ENCODE measurements around the gene DPCD. TPM values are rescaled to one million over a fixed set of nuclear protein-coding genes. Genes with fewer than 3 reads are reported as not detected.

DPCD gene
- total RNA-seq, 1 experiment from 2014 or later: 12.5 TPM

DNA sequence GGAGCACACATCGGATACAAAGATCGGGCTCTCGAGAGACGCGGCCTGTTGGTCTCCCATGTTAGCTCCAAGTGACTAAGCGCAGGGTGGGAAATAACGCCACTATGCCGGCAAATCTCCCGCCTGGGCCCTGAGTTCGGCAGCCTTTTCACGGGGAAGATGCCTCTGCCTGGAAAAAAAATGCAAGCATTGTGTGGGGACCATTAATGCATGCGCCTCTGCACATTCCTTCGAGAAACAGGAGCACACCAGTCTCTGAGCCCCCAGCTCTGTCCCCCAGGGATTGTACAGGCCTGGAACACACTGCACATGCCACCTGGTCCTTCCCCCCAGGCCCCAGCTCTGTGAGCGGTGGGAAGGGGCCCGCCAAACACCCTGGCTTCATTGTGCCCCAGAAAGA, 62.7 kb downstream of the DPCD start:
- intact Hi-C loops (cut with micrococcal nuclease; ENCODE audit: unreplicated experiment): no loop called here
- CTCF ChIA-PET: no interaction called here
- no peaks in the 10 kb centered on the region for H3K36me3 Mint-ChIP-seq (ENCODE audit: insufficient read depth, unreplicated experiment)
- no peaks in the 10 kb centered on the region for H3K9me3 Mint-ChIP-seq (ENCODE audit: low read depth, unreplicated experiment)
- H3K27me3 Mint-ChIP-seq (ENCODE audit: unreplicated experiment): no peaks in the 10 kb centered on the region
- no peak overlapping the region for H3K27ac Mint-ChIP-seq (ENCODE audit: unreplicated experiment)
- TF ChIP-seq, protein P1, sequence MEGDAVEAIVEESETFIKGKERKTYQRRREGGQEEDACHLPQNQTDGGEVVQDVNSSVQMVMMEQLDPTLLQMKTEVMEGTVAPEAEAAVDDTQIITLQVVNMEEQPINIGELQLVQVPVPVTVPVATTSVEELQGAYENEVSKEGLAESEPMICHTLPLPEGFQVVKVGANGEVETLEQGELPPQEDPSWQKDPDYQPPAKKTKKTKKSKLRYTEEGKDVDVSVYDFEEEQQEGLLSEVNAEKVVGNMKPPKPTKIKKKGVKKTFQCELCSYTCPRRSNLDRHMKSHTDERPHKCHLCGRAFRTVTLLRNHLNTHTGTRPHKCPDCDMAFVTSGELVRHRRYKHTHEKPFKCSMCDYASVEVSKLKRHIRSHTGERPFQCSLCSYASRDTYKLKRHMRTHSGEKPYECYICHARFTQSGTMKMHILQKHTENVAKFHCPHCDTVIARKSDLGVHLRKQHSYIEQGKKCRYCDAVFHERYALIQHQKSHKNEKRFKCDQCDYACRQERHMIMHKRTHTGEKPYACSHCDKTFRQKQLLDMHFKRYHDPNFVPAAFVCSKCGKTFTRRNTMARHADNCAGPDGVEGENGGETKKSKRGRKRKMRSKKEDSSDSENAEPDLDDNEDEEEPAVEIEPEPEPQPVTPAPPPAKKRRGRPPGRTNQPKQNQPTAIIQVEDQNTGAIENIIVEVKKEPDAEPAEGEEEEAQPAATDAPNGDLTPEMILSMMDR (IDR thresholded peaks at IDR 0.05; ENCODE audit: unreplicated experiment): no peak
- H3K4me3 Mint-ChIP-seq (ENCODE audit: low read depth, unreplicated experiment): no peak overlapping the region
- BruUV-seq (replicated peaks): no TSS peak
- H3K4me1 Mint-ChIP-seq (ENCODE audit: low read depth, unreplicated experiment): no peaks in the 10 kb centered on the region
- no peak for DNase-seq

DNA sequence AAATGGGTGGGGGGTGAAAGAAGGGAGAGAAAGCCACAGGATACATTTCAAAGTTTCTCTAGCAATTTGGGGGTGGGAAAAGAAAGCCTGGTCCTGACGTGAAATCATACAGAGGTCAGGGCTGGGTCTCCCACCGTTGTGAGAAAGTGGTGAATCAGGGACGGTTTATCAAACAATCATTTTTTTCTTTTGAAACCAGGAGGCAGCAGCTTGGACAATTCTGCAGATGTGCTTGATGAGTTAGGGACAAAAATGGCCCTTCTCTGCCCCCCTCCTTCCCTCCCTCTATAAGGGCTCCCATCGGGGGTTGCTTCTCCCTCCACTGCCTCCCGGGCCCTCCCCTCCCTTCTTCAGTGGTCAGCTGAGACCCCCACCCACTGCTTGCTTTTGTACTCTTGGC, 63.2 kb downstream of the DPCD start:
- Mint-ChIP-seq H3K9me3 (ENCODE audit: low read depth, unreplicated experiment) (no peaks in the 10 kb centered on the region), H3K4me3 (ENCODE audit: low read depth, unreplicated experiment) (no peak overlapping the region), H3K36me3 (ENCODE audit: insufficient read depth, unreplicated experiment) (no peaks in the 10 kb centered on the region), H3K27ac (ENCODE audit: unreplicated experiment) (no peak overlapping the region), H3K27me3 (ENCODE audit: unreplicated experiment) (no peaks in the 10 kb centered on the region), H3K4me1 (ENCODE audit: low read depth, unreplicated experiment) (no peaks in the 10 kb centered on the region)
- CTCF ChIA-PET: no interaction called here
- intact Hi-C loops (cut with micrococcal nuclease; ENCODE audit: unreplicated experiment): no loop called here
- TF ChIP-seq, protein P1 (IDR thresholded peaks at IDR 0.05; ENCODE audit: unreplicated experiment): no peak
- DNase-seq: no peak
- no TSS peak for BruUV-seq (replicated peaks)

DNA sequence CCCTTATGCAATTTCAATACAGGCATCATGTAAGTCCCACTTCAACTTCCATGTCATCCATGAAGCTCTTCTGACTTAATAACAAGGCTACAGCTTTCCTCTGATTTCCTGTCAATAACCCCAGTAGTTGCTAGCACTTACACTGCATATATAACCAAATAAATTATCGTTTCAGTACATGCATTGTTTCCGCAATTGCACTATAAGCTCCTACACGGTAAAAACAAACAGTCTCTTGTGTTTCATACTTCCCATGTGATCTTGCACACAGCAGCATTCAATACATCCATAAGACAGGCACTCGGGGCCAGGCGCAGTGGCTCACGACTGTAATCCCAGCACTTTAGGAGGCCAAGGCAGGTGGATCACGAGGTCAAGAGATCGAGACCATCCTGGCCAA, 65.4 kb downstream of the DPCD start:
- H3K4me1 Mint-ChIP-seq (ENCODE audit: low read depth, unreplicated experiment): no peaks in the 10 kb centered on the region
- TF ChIP-seq, protein P1 (IDR thresholded peaks at IDR 0.05; ENCODE audit: unreplicated experiment): no peak
- no peak overlapping the region for H3K27ac Mint-ChIP-seq (ENCODE audit: unreplicated experiment)
- no TSS peak for BruUV-seq (replicated peaks)
- no peaks in the 10 kb centered on the region for H3K36me3 Mint-ChIP-seq (ENCODE audit: insufficient read depth, unreplicated experiment)
- CTCF ChIA-PET: no interaction called here
- H3K9me3 Mint-ChIP-seq (ENCODE audit: low read depth, unreplicated experiment): no peaks in the 10 kb centered on the region
- intact Hi-C loops (cut with micrococcal nuclease; ENCODE audit: unreplicated experiment): no loop called here
- no peak overlapping the region for H3K4me3 Mint-ChIP-seq (ENCODE audit: low read depth, unreplicated experiment)
- no peaks in the 10 kb centered on the region for H3K27me3 Mint-ChIP-seq (ENCODE audit: unreplicated experiment)
- DNase-seq: no peak

DNA sequence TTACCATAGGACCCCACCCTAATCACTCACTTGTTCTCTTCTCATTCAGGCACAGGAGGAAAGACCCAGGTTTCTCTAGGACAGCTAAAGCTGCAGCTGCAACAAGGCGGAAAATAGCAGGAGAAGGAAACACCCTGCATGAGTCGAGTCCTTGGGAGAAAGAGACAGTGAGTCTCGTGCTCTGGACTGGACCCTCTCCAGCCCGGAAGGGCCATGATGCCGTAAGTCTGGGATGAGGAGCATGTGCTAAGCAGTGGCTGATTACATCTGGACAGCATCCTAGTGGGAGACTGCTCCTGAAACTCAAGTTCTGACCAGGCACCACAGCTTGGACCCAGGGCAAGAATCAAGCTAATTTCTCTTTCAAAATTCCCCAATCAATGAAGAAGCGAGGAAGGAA, 67.4 kb downstream of the DPCD start:
- TF ChIP-seq, protein P1 (IDR thresholded peaks at IDR 0.05; ENCODE audit: unreplicated experiment): no peak
- no peaks in the 10 kb centered on the region for H3K36me3 Mint-ChIP-seq (ENCODE audit: insufficient read depth, unreplicated experiment)
- no peak overlapping the region for H3K4me3 Mint-ChIP-seq (ENCODE audit: low read depth, unreplicated experiment)
- no TSS peak for BruUV-seq (replicated peaks)
- no peak for DNase-seq
- intact Hi-C loops (cut with micrococcal nuclease; ENCODE audit: unreplicated experiment): no loop called here
- H3K27ac Mint-ChIP-seq (ENCODE audit: unreplicated experiment): no peak overlapping the region
- H3K9me3 Mint-ChIP-seq (ENCODE audit: low read depth, unreplicated experiment): no peaks in the 10 kb centered on the region
- no peaks in the 10 kb centered on the region for H3K4me1 Mint-ChIP-seq (ENCODE audit: low read depth, unreplicated experiment)
- H3K27me3 Mint-ChIP-seq (ENCODE audit: unreplicated experiment): no peaks in the 10 kb centered on the region
- CTCF ChIA-PET: no interaction called here

DNA sequence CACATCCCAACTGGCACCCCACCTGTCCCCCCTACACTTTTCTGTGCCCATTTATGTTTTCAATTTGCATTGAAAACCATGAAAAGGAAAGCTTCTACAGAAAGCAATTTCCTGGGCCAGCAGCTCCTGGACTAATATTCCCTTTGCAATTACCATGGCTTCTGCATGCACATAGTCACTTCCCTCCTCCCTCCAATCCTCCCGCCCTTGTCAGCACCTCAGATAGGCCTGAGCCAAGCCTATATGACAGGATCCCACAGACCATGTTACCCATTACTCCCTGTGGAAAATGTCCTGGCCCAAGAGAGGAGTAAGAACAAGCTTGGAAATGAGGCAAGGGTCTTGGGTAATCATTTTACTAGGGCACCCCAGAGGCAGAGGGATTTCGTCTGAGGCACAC, 68.8 kb downstream of the DPCD start:
- Mint-ChIP-seq H3K4me3 (ENCODE audit: low read depth, unreplicated experiment) (no peak overlapping the region), H3K36me3 (ENCODE audit: insufficient read depth, unreplicated experiment) (no peaks in the 10 kb centered on the region), H3K27ac (ENCODE audit: unreplicated experiment) (no peak overlapping the region), H3K27me3 (ENCODE audit: unreplicated experiment) (no peaks in the 10 kb centered on the region), H3K4me1 (ENCODE audit: low read depth, unreplicated experiment) (no peaks in the 10 kb centered on the region), H3K9me3 (ENCODE audit: low read depth, unreplicated experiment) (no peaks in the 10 kb centered on the region)
- BruUV-seq (replicated peaks): no TSS peak
- intact Hi-C loops (cut with micrococcal nuclease; ENCODE audit: unreplicated experiment): no loop called here
- TF ChIP-seq, protein P1 (IDR thresholded peaks at IDR 0.05; ENCODE audit: unreplicated experiment): no peak
- CTCF ChIA-PET: no interaction called here
- no peak for DNase-seq

All from Calu3 (cell line).